ENCODE results near the gene USH2A.

USH2A gene

GRCh38 chr1:216285052-216285451 is 138.2 kb downstream of the USH2A start:
- no peaks in the 10 kb centered on the region for H3K27me3 Mint-ChIP-seq (ENCODE audit: low read depth)
- peaks cover 15% of the 10 kb centered on the region for H3K9me3 Mint-ChIP-seq
- H3K4me1 Mint-ChIP-seq (ENCODE audit: low read depth): no peaks in the 10 kb centered on the region
- H3K27ac Mint-ChIP-seq: no peak overlapping the region
- no peaks in the 10 kb centered on the region for H3K36me3 Mint-ChIP-seq (ENCODE audit: low read depth)
- no peak overlapping the region for H3K4me3 Mint-ChIP-seq

- H3K27me3 Mint-ChIP-seq (ENCODE audit: low read depth): no peaks in the 10 kb centered on the region
- no peak overlapping the region for H3K4me3 Mint-ChIP-seq
- H3K9me3 Mint-ChIP-seq: peaks cover 15% of the 10 kb centered on the region
- H3K27ac Mint-ChIP-seq: no peak overlapping the region
- no peaks in the 10 kb centered on the region for H3K4me1 Mint-ChIP-seq (ENCODE audit: low read depth)
- H3K36me3 Mint-ChIP-seq (ENCODE audit: low read depth): no peaks in the 10 kb centered on the region
Observed at GRCh38 chr1:216281757-216282156, 141.5 kb downstream of the USH2A start.

GRCh38 chr1:216270086-216270773 is 153.0 kb downstream of the USH2A start:
- no peaks in the 10 kb centered on the region for H3K9me3 Mint-ChIP-seq
- H3K36me3 Mint-ChIP-seq (ENCODE audit: low read depth): no peaks in the 10 kb centered on the region
- no peaks in the 10 kb centered on the region for H3K27me3 Mint-ChIP-seq (ENCODE audit: low read depth)
- H3K4me3 Mint-ChIP-seq: no peak overlapping the region
- no peaks in the 10 kb centered on the region for H3K4me1 Mint-ChIP-seq (ENCODE audit: low read depth)
- no peak overlapping the region for H3K27ac Mint-ChIP-seq

- H3K27ac Mint-ChIP-seq: no peak overlapping the region
- H3K27me3 Mint-ChIP-seq (ENCODE audit: low read depth): no peaks in the 10 kb centered on the region
Observed at GRCh38 chr1:216261631-216262030, 161.6 kb downstream of the USH2A start.

GRCh38 chr1:216258856-216259255 is 164.4 kb downstream of the USH2A start:
- Mint-ChIP-seq H3K4me1 (ENCODE audit: low read depth) (no peaks in the 10 kb centered on the region), H3K4me3 (no peak overlapping the region), H3K36me3 (ENCODE audit: low read depth) (no peaks in the 10 kb centered on the region), H3K27ac (no peak overlapping the region), H3K9me3 (no peaks in the 10 kb centered on the region), H3K27me3 (ENCODE audit: low read depth) (no peaks in the 10 kb centered on the region)

More at GRCh38 chr1:216261631-216262030, 161.6 kb downstream of the USH2A start:
- Mint-ChIP-seq H3K4me3 (no peak overlapping the region), H3K36me3 (ENCODE audit: low read depth) (no peaks in the 10 kb centered on the region), H3K4me1 (ENCODE audit: low read depth) (no peaks in the 10 kb centered on the region), H3K9me3 (no peaks in the 10 kb centered on the region)

GRCh38 chr1:216258386-216258785 is 164.9 kb downstream of the USH2A start:
- no peaks in the 10 kb centered on the region for H3K9me3 Mint-ChIP-seq
- no peak overlapping the region for H3K27ac Mint-ChIP-seq
- no peaks in the 10 kb centered on the region for H3K4me1 Mint-ChIP-seq (ENCODE audit: low read depth)
- H3K4me3 Mint-ChIP-seq: no peak overlapping the region
- no peaks in the 10 kb centered on the region for H3K36me3 Mint-ChIP-seq (ENCODE audit: low read depth)
- no peaks in the 10 kb centered on the region for H3K27me3 Mint-ChIP-seq (ENCODE audit: low read depth)

GRCh38 chr1:216250861-216251260 is 172.4 kb downstream of the USH2A start:
- H3K4me3 Mint-ChIP-seq: no peak overlapping the region
- H3K36me3 Mint-ChIP-seq (ENCODE audit: low read depth): no peaks in the 10 kb centered on the region
- H3K27me3 Mint-ChIP-seq (ENCODE audit: low read depth): no peaks in the 10 kb centered on the region

GRCh38 chr1:216248628-216249027 is 174.6 kb downstream of the USH2A start:
- Mint-ChIP-seq H3K27ac (no peak overlapping the region), H3K4me1 (ENCODE audit: low read depth) (no peaks in the 10 kb centered on the region), H3K9me3 (no peaks in the 10 kb centered on the region), H3K27me3 (ENCODE audit: low read depth) (no peaks in the 10 kb centered on the region), H3K4me3 (no peak overlapping the region), H3K36me3 (ENCODE audit: low read depth) (no peaks in the 10 kb centered on the region)

More at GRCh38 chr1:216250861-216251260, 172.4 kb downstream of the USH2A start:
- no peaks in the 10 kb centered on the region for H3K9me3 Mint-ChIP-seq
- no peak overlapping the region for H3K27ac Mint-ChIP-seq
- no peaks in the 10 kb centered on the region for H3K4me1 Mint-ChIP-seq (ENCODE audit: low read depth)

GRCh38 chr1:216247937-216248336 is 175.3 kb downstream of the USH2A start:
- Mint-ChIP-seq H3K27me3 (ENCODE audit: low read depth) (no peaks in the 10 kb centered on the region), H3K36me3 (ENCODE audit: low read depth) (no peaks in the 10 kb centered on the region), H3K27ac (no peak overlapping the region), H3K9me3 (no peaks in the 10 kb centered on the region), H3K4me3 (no peak overlapping the region), H3K4me1 (ENCODE audit: low read depth) (no peaks in the 10 kb centered on the region)

GRCh38 chr1:216246577-216247203 is 176.6 kb downstream of the USH2A start:
- Mint-ChIP-seq H3K36me3 (ENCODE audit: low read depth) (no peaks in the 10 kb centered on the region), H3K4me1 (ENCODE audit: low read depth) (no peaks in the 10 kb centered on the region), H3K9me3 (no peaks in the 10 kb centered on the region), H3K27me3 (ENCODE audit: low read depth) (no peaks in the 10 kb centered on the region), H3K4me3 (no peak overlapping the region), H3K27ac (no peak overlapping the region)

GRCh38 chr1:216238844-216239243 is 184.4 kb downstream of the USH2A start:
- Mint-ChIP-seq H3K27me3 (ENCODE audit: low read depth) (no peaks in the 10 kb centered on the region), H3K4me3 (no peak overlapping the region), H3K4me1 (ENCODE audit: low read depth) (no peaks in the 10 kb centered on the region)

GRCh38 chr1:216237927-216238542 is 185.2 kb downstream of the USH2A start:
- Mint-ChIP-seq H3K4me1 (ENCODE audit: low read depth) (no peaks in the 10 kb centered on the region), H3K36me3 (ENCODE audit: low read depth) (no peaks in the 10 kb centered on the region), H3K9me3 (no peaks in the 10 kb centered on the region)

More at GRCh38 chr1:216238844-216239243, 184.4 kb downstream of the USH2A start:
- Mint-ChIP-seq H3K27ac (no peak overlapping the region), H3K36me3 (ENCODE audit: low read depth) (no peaks in the 10 kb centered on the region), H3K9me3 (no peaks in the 10 kb centered on the region)

GRCh38 chr1:216224233-216224632 is 199.0 kb downstream of the USH2A start:
- Mint-ChIP-seq H3K4me1 (ENCODE audit: low read depth) (peaks cover 2% of the 10 kb centered on the region), H3K4me3 (no peak overlapping the region), H3K9me3 (peaks cover 6% of the 10 kb centered on the region), H3K27ac (no peak overlapping the region), H3K36me3 (ENCODE audit: low read depth) (no peaks in the 10 kb centered on the region), H3K27me3 (ENCODE audit: low read depth) (no peaks in the 10 kb centered on the region)

More at GRCh38 chr1:216237927-216238542, 185.2 kb downstream of the USH2A start:
- Mint-ChIP-seq H3K4me3 (no peak overlapping the region), H3K27ac (no peak overlapping the region), H3K27me3 (ENCODE audit: low read depth) (no peaks in the 10 kb centered on the region)

GRCh38 chr1:216223486-216223885 is 199.8 kb downstream of the USH2A start:
- peaks cover 6% of the 10 kb centered on the region for H3K9me3 Mint-ChIP-seq
- H3K4me1 Mint-ChIP-seq (ENCODE audit: low read depth): peaks cover 2% of the 10 kb centered on the region
- no peak overlapping the region for H3K27ac Mint-ChIP-seq
- H3K27me3 Mint-ChIP-seq (ENCODE audit: low read depth): no peaks in the 10 kb centered on the region
- no peak overlapping the region for H3K4me3 Mint-ChIP-seq
- H3K36me3 Mint-ChIP-seq (ENCODE audit: low read depth): no peaks in the 10 kb centered on the region

GRCh38 chr1:216222288-216222687 is 201.0 kb downstream of the USH2A start:
- no peaks in the 10 kb centered on the region for H3K9me3 Mint-ChIP-seq

More at GRCh38 chr1:216222288-216222687, 201.0 kb downstream of the USH2A start:
- Mint-ChIP-seq H3K27me3 (ENCODE audit: low read depth) (no peaks in the 10 kb centered on the region), H3K4me1 (ENCODE audit: low read depth) (peaks cover 2% of the 10 kb centered on the region), H3K36me3 (ENCODE audit: low read depth) (no peaks in the 10 kb centered on the region), H3K4me3 (no peak overlapping the region), H3K27ac (no peak overlapping the region)

Data from T-helper 1 cell treated with Interleukin-12 subunit alpha and Interleukin-12 subunit beta and Interleukin-4 antibody, amounts not matched to agents 30 μg/mL and 1 μg/mL, for 36 hours (primary cell).